HepG2 (cell line): ENCODE data around the gene AARS1. TPM values are rescaled to one million over a fixed set of nuclear protein-coding genes. Genes with fewer than 3 reads are reported as not detected.

Experiments used
- ARID4A ChIP-seq: sonication (generic); formaldehyde crosslinking; IDR thresholded peaks from 2 replicates; pipeline ENCODE4 v1.5.0; 2020; ENCODE audit warnings: mild to moderate bottlenecking, missing genetic modification reagents, borderline replicate concordance
- ASH2L ChIP-seq: fragments of 300-600, 200-600 bp; sonication (generic); IDR thresholded peaks from 2 replicates; pipeline ENCODE4 v1.7.0; 2017; ENCODE audit warnings: low read depth, mild to moderate bottlenecking, moderate library complexity, mixed read lengths, low read length; ENCODE audit not compliant: insufficient read length
- DNMT3B ChIP-seq: conservative IDR thresholded peaks from 2 replicates; pipeline ENCODE4 v1.6.1; 2016; ENCODE audit warnings: missing biosample characterization, control low read depth
- E2F1 ChIP-seq: sonication (generic); formaldehyde crosslinking; IDR thresholded peaks from 2 replicates; pipeline ENCODE4 v1.5.0; 2020; ENCODE audit warnings: missing genetic modification reagents
- ETV5 ChIP-seq: IDR thresholded peaks from 2 replicates; pipeline ENCODE4 v1.6.1; 2018; ENCODE audit warnings: missing biosample characterization, missing genetic modification reagents, inconsistent platforms, borderline replicate concordance
- HCFC1 ChIP-seq: fragments of 150-350 bp; IDR thresholded peaks from 2 replicates; pipeline ENCODE4 v1.6.1; 2014; ENCODE audit warnings: low read depth, low read length
- HES4 ChIP-seq: sonication (generic); formaldehyde crosslinking; IDR thresholded peaks from 2 replicates; pipeline ENCODE4 v1.9.0; 2021; ENCODE audit warnings: mild to moderate bottlenecking, missing genetic modification reagents, borderline replicate concordance
- TAF1 ChIP-seq: sonication (generic); formaldehyde crosslinking; IDR thresholded peaks from 2 replicates; pipeline ENCODE4 v1.4.0; 2020; ENCODE audit warnings: missing genetic modification reagents
- ZNF331 ChIP-seq: sonication (generic); formaldehyde crosslinking; IDR thresholded peaks from 2 replicates; pipeline ENCODE4 v1.4.0; 2020; ENCODE audit warnings: missing genetic modification reagents
- ZNF407 ChIP-seq: sonication (generic); formaldehyde crosslinking; IDR thresholded peaks from one replicate; pipeline ENCODE4 v1.5.1; 2020; ENCODE audit warnings: mild to moderate bottlenecking, missing genetic modification reagents; ENCODE audit errors: not compliant biosample characterization
- ZNF556 ChIP-seq: sonication (generic); formaldehyde crosslinking; IDR thresholded peaks from 2 replicates; pipeline ENCODE4 v1.4.0; 2020; ENCODE audit warnings: mild to moderate bottlenecking, missing genetic modification reagents, borderline replicate concordance
- ZNF660 ChIP-seq: sonication (generic); formaldehyde crosslinking; IDR thresholded peaks from 2 replicates; pipeline ENCODE4 v1.5.1; 2020; ENCODE audit warnings: mild to moderate bottlenecking, low read depth, missing genetic modification reagents, borderline replicate concordance
- ZNF816 ChIP-seq: sonication (generic); formaldehyde crosslinking; IDR thresholded peaks from 2 replicates; pipeline ENCODE4 v1.8.0; 2022; ENCODE audit warnings: missing genetic modification reagents, mild to moderate bottlenecking, borderline replicate concordance
- ZSCAN12 ChIP-seq: sonication (generic); formaldehyde crosslinking; IDR thresholded peaks from 2 replicates; pipeline ENCODE4 v1.9.0; 2021; ENCODE audit warnings: mild to moderate bottlenecking, missing genetic modification reagents
- polyA plus RNA-seq, 8 experiments: library from polyadenylated mRNA; depleted of rRNA in 3 of 8; stranded (reverse) in 7 of 8; unstranded in 1 of 8; fragments of >200 nt; fragmentation: Illumina TruSeq in 4 of 8; extraction: Trizol in 4 of 8; gene quantifications; 2 replicates each; pipeline versions ENCODE4 v1.2.1 to v1.2.3, GENCODE V29; 2011 to 2016; ENCODE audit warnings: low read depth in 4 of 8, missing spikeins in 1 of 8, mixed read lengths in 1 of 8; ENCODE audit not compliant: insufficient read depth in 1 of 8
- total RNA-seq, 5 experiments: library from RNA; depleted of rRNA; stranded (reverse); fragments of >200 nt; fragmentation: Illumina TruSeq; extraction: Trizol; gene quantifications; 2 replicates each; pipeline ENCODE4 v1.2.3, GENCODE V29; 2016; ENCODE audit warnings: low read depth in 1 of 5

The AARS1 gene
- total and polyA plus RNA-seq, 2 of the 13 experiments (the other 11 are each of a cell fraction or from before 2014, with no cell fraction given): 107 to 132 TPM

- TF ChIP-seq E2F1 (CRISPR knock-in tag): peak; percentile 95
- TF ChIP-seq TAF1 (CRISPR knock-in tag): peak; percentile 99
- peak; percentile 76 for TF ChIP-seq ZNF407 (CRISPR knock-in tag)
- TF ChIP-seq ZNF556: peak; percentile 63; the same call in 1 of the 2 replicates
- TF ChIP-seq HCFC1: peak; percentile 45; the same call in 1 of the 2 replicates
- TF ChIP-seq ETV5 (CRISPR knock-in tag): peak; percentile 11; the same call in 1 of the 2 replicates
- peak; percentile 84; the same call in 1 of the 2 replicates for TF ChIP-seq HES4 (CRISPR knock-in tag)
- TF ChIP-seq ASH2L: peak; percentile 78
- TF ChIP-seq ZNF816: 0 out of 2 replicates have a peak, but pooled peaks have one; percentile 53
- peak; percentile 80; the same call in 1 of the 2 replicates for TF ChIP-seq ZNF331 (CRISPR knock-in tag)
- TF ChIP-seq ZSCAN12 (CRISPR knock-in tag): peak; percentile 95
- TF ChIP-seq DNMT3B: peak; percentile 90
- peak; percentile 96 for TF ChIP-seq ARID4A (CRISPR knock-in tag)
- TF ChIP-seq ZNF660 (CRISPR knock-in tag): no peak
Measured at GRCh38 chr16:70289229-70290094, at the start of gene AARS1 (continued).
